22Rv1 (cell line): ENCODE data around the gene LGR5.

Source experiments
- CTCF ChIP-seq: fragments of 450-650 bp; IDR thresholded peaks from 2 replicates; pipeline ENCODE4 v1.5.1; 2017; ENCODE audit warnings: mild to moderate bottlenecking
- ZFX ChIP-seq: fragments of 450-650 bp; IDR thresholded peaks from 2 replicates; pipeline ENCODE4 v1.6.1; 2017; ENCODE audit warnings: antibody characterized with exemption, borderline replicate concordance

GRCh38 chr12:71445071-71445470 is 5.5 kb downstream of the LGR5 start:
- no peak for TF ChIP-seq CTCF
- TF ChIP-seq ZFX = no peak
